GM12878 (cell line): ENCODE results near the gene ADARB1.

Experiments used
- BHLHE40 ChIP-seq, 2 experiments: fragments of 450-650 bp in 1 of 2; IDR thresholded peaks; 2 replicates each; pipeline ENCODE4 v1.6.1; 2011 to 2017; ENCODE audit warnings: low read depth in 2 of 2, borderline replicate concordance in 1 of 2, improper control_type of control experiment in 1 of 2, low read length in 1 of 2, mild to moderate bottlenecking in 1 of 2
- CREB1 ChIP-seq: IDR thresholded peaks from 2 replicates; pipeline ENCODE4 v1.6.1; 2012; ENCODE audit warnings: low read depth, mild to moderate bottlenecking, inconsistent platforms
- MLLT1 ChIP-seq: fragments of 450-650 bp; IDR thresholded peaks from 2 replicates; pipeline ENCODE4 v1.6.1; 2016; ENCODE audit warnings: mild to moderate bottlenecking
- POLR2A ChIP-seq: IDR thresholded peaks from 2 replicates; pipeline ENCODE4 v1.6.1; 2011; ENCODE audit warnings: low read depth, mild to moderate bottlenecking, low read length

GRCh38 chr21:45142469-45143308 lies 68.3 kb downstream of the ADARB1 start:
- no peak for TF ChIP-seq BHLHE40 (IDR thresholded peaks at IDR 0.05; ENCODE audit: borderline replicate concordance in 1 of 2, low read depth in 2 of 2, low read length in 1 of 2)
- TF ChIP-seq POLR2A, result no peak
- TF ChIP-seq MLLT1, result no peak
- no peak for TF ChIP-seq CREB1
